Fibroblast of pulmonary artery (primary cell): ENCODE measurements around the gene OXLD1.

Source experiments
- DNase-seq: peaks from one replicate; pipeline ENCODE4 v3.0.0-alpha.2; 2010; ENCODE audit warnings: low read depth
- H3K4me3 ChIP-seq: replicated peaks from 2 replicates; pipeline ENCODE4 v1.5.1; 2011; ENCODE audit warnings: low read depth, mild to moderate bottlenecking, control low read depth, low read length, moderate library complexity
- CTCF ChIP-seq: IDR thresholded peaks from 2 replicates; pipeline ENCODE4 v1.5.1; 2011; ENCODE audit warnings: mild to moderate bottlenecking, control low read depth, low read length, inconsistent platforms; ENCODE audit errors: missing control alignments

Gene OXLD1

GRCh38 chr17:81712468-81713003 is 46.1 kb upstream of the OXLD1 start:
- H3K4me3 ChIP-seq: peak overlapping the region; percentile 58
- TF ChIP-seq CTCF: no peak
- DNase-seq: peak; percentile 17

GRCh38 chr17:81711814-81712467 is 45.5 kb upstream of the OXLD1 start, which contains the start of gene SLC25A10:
Gene SLC25A10 (plus strand): TSS chr17:81712284. CDS start chr17:81712427, 143 bp downstream.
- TF ChIP-seq CTCF: no peak
- H3K4me3 ChIP-seq: peak within 1 kb of the TSS; percentile 58
- DNase-seq: peak; percentile 68

GRCh38 chr17:81710514-81711308 is 44.3 kb upstream of the OXLD1 start:
- TF ChIP-seq CTCF: no peak
- DNase-seq: peak; percentile 29
- no peak overlapping the region for H3K4me3 ChIP-seq

- no peak overlapping the region for H3K4me3 ChIP-seq
- DNase-seq: no peak
- TF ChIP-seq CTCF: no peak
Measured at GRCh38 chr17:81708739-81709185, 42.4 kb upstream of the OXLD1 start.

GRCh38 chr17:81707725-81708646 is 41.6 kb upstream of the OXLD1 start:
- H3K4me3 ChIP-seq: no peak overlapping the region
- DNase-seq: no peak
- TF ChIP-seq CTCF: no peak

GRCh38 chr17:81706757-81707624 is 40.6 kb upstream of the OXLD1 start:
- H3K4me3 ChIP-seq: no peak overlapping the region
- TF ChIP-seq CTCF: no peak
- DNase-seq: no peak
